ENCODE results near the gene FNBP1L. TPM values are rescaled to one million over a fixed set of nuclear protein-coding genes. Genes with fewer than 3 reads are reported as not detected.

FNBP1L gene
- total and polyA plus RNA-seq, 2 of the 8 experiments (the other 6 are each of a cell fraction or from before 2014, with no cell fraction given), result 48.9 to 95.9 TPM

- H4K91ac ChIP-seq (replicated peaks; ENCODE audit: insufficient read length, low read length), result no peak overlapping the region
- no peak overlapping the region for H2BK120ac ChIP-seq (replicated peaks; ENCODE audit: low read depth, low read length)
- no peak overlapping the region for H3K4ac ChIP-seq (replicated peaks; ENCODE audit: insufficient read length, low read depth, low read length)
- H2BK5ac ChIP-seq (ENCODE audit: low read depth, low read length), result no peak overlapping the region
- no peak overlapping the region for H2BK20ac ChIP-seq (ENCODE audit: low read length)
- H4K20me1 ChIP-seq (replicated peaks in 1 of 2; ENCODE audit: control insufficient read depth in 1 of 2, insufficient read depth in 2 of 2, low read length in 2 of 2), result no peaks in the 10 kb centered on the region
- H4K5ac ChIP-seq (ENCODE audit: insufficient read length, low read depth, low read length), result no peak overlapping the region
- TF ChIP-seq TBP (IDR thresholded peaks at IDR 0.05; ENCODE audit: low read depth, low read length) (no peak), BCL11A (IDR thresholded peaks at IDR 0.05; ENCODE audit: low read depth in 2 of 2, low read length in 2 of 2) (no peak), HDAC2 (IDR thresholded peaks at IDR 0.05; ENCODE audit: borderline replicate concordance in 1 of 2, low read depth in 2 of 2, low read length in 2 of 2) (no peak), SIX5 (IDR thresholded peaks at IDR 0.05; ENCODE audit: low read depth, low read length) (no peak), ATF2 (IDR thresholded peaks at IDR 0.05; ENCODE audit: low read length) (no peak), USF2 (IDR thresholded peaks at IDR 0.05; ENCODE audit: low read length) (no peak), RAD21 (IDR thresholded peaks at IDR 0.05 in 1 of 2, conservative IDR thresholded peaks at IDR 0.05 in 1 of 2; ENCODE audit: low read depth in 2 of 2, low read length in 2 of 2) (no peak)
- H4K8ac ChIP-seq (ENCODE audit: extremely low read depth, insufficient read depth, low read length), result no peak overlapping the region
- DNase-seq (ENCODE audit: low read depth in 1 of 2, low spot score in 2 of 2) (no peak), FAIRE-seq (peak; percentile 52)
- CTCF ChIA-PET (ENCODE audit: partially characterized antibody), result interaction anchor here (0.7 kb wide), 1 partner anchor 98 kb away, joined by 3 read pairs; no protein-coding TSS in a partner anchor
- no peaks in the 10 kb centered on the region for H3K36me3 ChIP-seq (ENCODE audit: control insufficient read depth in 2 of 4, insufficient read depth in 4 of 4, low read length in 3 of 4)
- 90% methylated on average over 4 of the region's 4 CpGs; no CpG with 5 or more reads in 1 of the 2 experiments for WGBS, 2 experiments (ENCODE audit: extremely low coverage in 1 of 2, insufficient coverage in 1 of 2, insufficient read length in 1 of 2, insufficient replicate concordance in 2 of 2, low coverage in 1 of 2, low lambda C conversion rate in 2 of 2, missing lambda C conversion rate in 1 of 2)
- no peaks in the 10 kb centered on the region for H3K27me3 ChIP-seq (replicated peaks in 1 of 4; ENCODE audit: control insufficient read depth in 3 of 4, extremely low read depth in 1 of 4, insufficient read depth in 3 of 4, low read length in 3 of 4)
- H2BK15ac ChIP-seq (ENCODE audit: low read length), result no peak overlapping the region
- no peak overlapping the region for H3K4me3 ChIP-seq (ENCODE audit: extremely low read depth in 1 of 4, insufficient read depth in 2 of 4, low read depth in 3 of 4, low read length in 4 of 4)
- no peaks in the 10 kb centered on the region for H3K23me2 ChIP-seq (ENCODE audit: low read depth, low read length)
- H3K79me1 ChIP-seq (ENCODE audit: low read depth, low read length), result no peaks in the 10 kb centered on the region
- POLR2A ChIA-PET (ENCODE audit: partially characterized antibody), result no interaction called here
- no peak overlapping the region for H3K23ac ChIP-seq (ENCODE audit: insufficient read length)
- no peak overlapping the region for H3K56ac ChIP-seq (replicated peaks; ENCODE audit: insufficient read length, low read depth, low read length)
- no peak overlapping the region for H2BK12ac ChIP-seq (ENCODE audit: low read depth, low read length)
- H3K9me3 ChIP-seq (ENCODE audit: insufficient read depth in 2 of 2, low read depth in 1 of 2, low read length in 1 of 2), result peaks cover 0 to 2% of the 10 kb centered on the region in 2 experiments; a peak in 1 of 4 replicates
- H2AFZ ChIP-seq (ENCODE audit: low read length), result 0 out of 2 replicates have a peak overlapping the region, but pooled peaks have one; percentile 26
- no peak overlapping the region for H2AK5ac ChIP-seq (ENCODE audit: low read depth, low read length)
- H3K18ac ChIP-seq (ENCODE audit: extremely low read depth, low read length), result no peak overlapping the region
- no peak overlapping the region for H3K27ac ChIP-seq (ENCODE audit: low read depth, low read length)
- no peak overlapping the region for H3K4me2 ChIP-seq (ENCODE audit: insufficient read depth in 1 of 2, low read depth in 2 of 2, low read length in 2 of 2)
- H3K4me1 ChIP-seq (replicated peaks in 1 of 4; ENCODE audit: control insufficient read depth in 3 of 4, insufficient read depth in 4 of 4, low read length in 3 of 4), result no peaks in the 10 kb centered on the region
- H3K79me2 ChIP-seq (ENCODE audit: control insufficient read depth in 1 of 2, insufficient read depth in 2 of 2, low read length in 2 of 2), result no peaks in the 10 kb centered on the region
- H3K14ac ChIP-seq (ENCODE audit: insufficient read length), result no peak overlapping the region
- no peak overlapping the region for H3K9ac ChIP-seq (replicated peaks in 1 of 4; ENCODE audit: extremely low read depth in 1 of 4, low read depth in 3 of 4, low read length in 3 of 4)
These were observed 7.6 kb upstream of the FNBP1L start for GRCh38 chr1:93440272-93440671.

Data from H1 (cell line).